NCI-H2107 treated with DMSO at 0.1 percent for 48 hours (cell line): ENCODE results near the gene SELENBP1.

Experiments used
- DNase-seq: peaks from one replicate; lab custom pipeline; 2025; ENCODE audit not compliant: unreplicated experiment; lab: John Stamatoyannopoulos, UW

Gene SELENBP1

GRCh38 chr1:151346082-151346768, 26.3 kb downstream of the SELENBP1 start:
- DNase-seq, result no peak

GRCh38 chr1:151344291-151344690, 28.2 kb downstream of the SELENBP1 start:
- DNase-seq, result no peak

GRCh38 chr1:151343587-151343986, 28.9 kb downstream of the SELENBP1 start:
- DNase-seq, result no peak

GRCh38 chr1:151342569-151342968, 29.9 kb downstream of the SELENBP1 start:
- no peak for DNase-seq

- no peak for DNase-seq
These were observed 30.5 kb downstream of the SELENBP1 start for GRCh38 chr1:151342021-151342420.

GRCh38 chr1:151340870-151341754, 31.4 kb downstream of the SELENBP1 start:
- DNase-seq, result peak; percentile 86

- DNase-seq, result no peak
These were observed 35.9 kb downstream of the SELENBP1 start for GRCh38 chr1:151336556-151336955.

GRCh38 chr1:151334822-151335221, 37.7 kb downstream of the SELENBP1 start:
- no peak for DNase-seq

- DNase-seq, result no peak
These were observed 44.4 kb downstream of the SELENBP1 start for GRCh38 chr1:151327903-151328674.

GRCh38 chr1:151327223-151327902, 45.1 kb downstream of the SELENBP1 start, which contains the start of gene PI4KB:
Gene PI4KB, minus strand, starts transcription at chr1:151327416. Its CDS starts 10,935 bp downstream, at chr1:151316481.
- peak; percentile 98 for DNase-seq

- peak; percentile 34 for DNase-seq
These were observed 45.8 kb downstream of the SELENBP1 start for GRCh38 chr1:151326619-151327222.

GRCh38 chr1:151325646-151326429, 46.7 kb downstream of the SELENBP1 start:
- DNase-seq, result no peak

GRCh38 chr1:151325231-151325630, 47.3 kb downstream of the SELENBP1 start:
- no peak for DNase-seq

GRCh38 chr1:151324390-151324930, 48.0 kb downstream of the SELENBP1 start:
- no peak for DNase-seq

- DNase-seq, result no peak
These were observed 53.5 kb downstream of the SELENBP1 start for GRCh38 chr1:151318975-151319374.

- no peak for DNase-seq
These were observed 56.8 kb downstream of the SELENBP1 start for GRCh38 chr1:151315565-151316235.
